HG02588 (cell line): Measurements from ENCODE around the gene GPR183.
A peak's percentile ranks its signal among the peaks of the same experiment; 100 is the strongest.

Experiments
- ATAC-seq: cut with Tn5 transposase; IDR thresholded peaks from one replicate; pipeline ENCODE4 v1.9.1; 2021; ENCODE audit warnings: mild to moderate bottlenecking, moderate library complexity; ENCODE audit not compliant: unreplicated experiment

The GPR183 gene

GRCh38 chr13:99296398-99296797 is 10.8 kb downstream of the GPR183 start:
- ATAC-seq: peak; percentile 57

GRCh38 chr13:99295488-99296252 is 11.5 kb downstream of the GPR183 start:
- ATAC-seq: no peak

- ATAC-seq: no peak
Measured at GRCh38 chr13:99294958-99295357, 12.2 kb downstream of the GPR183 start.

GRCh38 chr13:99294198-99294597 is 13.0 kb downstream of the GPR183 start:
- ATAC-seq: no peak

GRCh38 chr13:99293178-99293577 is 14.0 kb downstream of the GPR183 start:
- no peak for ATAC-seq

GRCh38 chr13:99290894-99291293 is 16.3 kb downstream of the GPR183 start:
- no peak for ATAC-seq

GRCh38 chr13:99289674-99290337 is 17.4 kb downstream of the GPR183 start:
- no peak for ATAC-seq

GRCh38 chr13:99289271-99289670 is 17.9 kb downstream of the GPR183 start:
- ATAC-seq: no peak

- ATAC-seq: peak; percentile 92
Measured at GRCh38 chr13:99288089-99288488, 19.1 kb downstream of the GPR183 start.

GRCh38 chr13:99287551-99287950 is 19.6 kb downstream of the GPR183 start:
- no peak for ATAC-seq

GRCh38 chr13:99285432-99286182 is 21.6 kb downstream of the GPR183 start:
- ATAC-seq: no peak

GRCh38 chr13:99282264-99283231 is 24.7 kb downstream of the GPR183 start:
- peak; percentile 65 for ATAC-seq

- peak; percentile 76 for ATAC-seq
Measured at GRCh38 chr13:99281811-99282263, 25.4 kb downstream of the GPR183 start.

GRCh38 chr13:99280166-99280565 is 27.0 kb downstream of the GPR183 start:
- no peak for ATAC-seq

- no peak for ATAC-seq
Measured at GRCh38 chr13:99279637-99280036, 27.6 kb downstream of the GPR183 start.

- ATAC-seq: no peak
Measured at GRCh38 chr13:99278843-99279242, 28.4 kb downstream of the GPR183 start.

- ATAC-seq: no peak
Measured at GRCh38 chr13:99278200-99278599, 29.0 kb downstream of the GPR183 start.

- ATAC-seq: no peak
Measured at GRCh38 chr13:99277629-99278028, 29.6 kb downstream of the GPR183 start.

- ATAC-seq: no peak
Measured at GRCh38 chr13:99276706-99277105, 30.5 kb downstream of the GPR183 start.

GRCh38 chr13:99275093-99275469 is 32.1 kb downstream of the GPR183 start:
- ATAC-seq: no peak
